ENCODE data around the gene TNFAIP2. TPM values are rescaled to one million over a fixed set of nuclear protein-coding genes. Genes with fewer than 3 reads are reported as not detected.
A peak's percentile ranks its signal among the peaks of the same experiment; 100 is the strongest.

Gene TNFAIP2
- total and polyA plus RNA-seq, 4 donors: 8.9 to 32.0 (median 22.4) TPM

DNA sequence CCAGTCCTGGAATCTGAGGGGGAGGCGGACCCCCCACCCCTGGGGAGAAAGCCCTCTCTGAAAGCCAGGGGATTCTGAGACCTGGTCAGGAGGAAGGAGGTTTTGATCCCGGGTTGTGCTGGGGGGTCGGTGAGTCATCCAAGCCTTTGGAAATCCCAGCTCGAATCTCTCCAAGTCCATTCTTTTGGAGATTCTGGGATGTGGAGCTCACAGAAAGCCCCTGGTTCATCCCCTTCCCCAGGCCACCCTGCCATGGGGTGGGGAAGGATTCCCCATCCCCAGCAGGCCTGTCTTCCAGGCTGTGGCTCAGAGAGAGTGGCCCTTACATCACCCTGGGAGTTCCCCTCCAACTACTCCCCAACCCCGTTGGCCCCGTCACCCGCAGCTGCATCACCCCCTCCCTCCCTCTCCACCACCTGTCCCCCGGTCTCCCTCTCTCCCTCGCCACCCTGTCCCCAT, 14.5 kb upstream of the TNFAIP2 start:
- Histone ChIP-seq H3K9ac (ENCODE audit: low read depth in 1 of 2, low read length in 2 of 2) (no peak overlapping the region), H3K4me1 (ENCODE audit: control insufficient read depth in 4 of 4, insufficient read depth in 4 of 4, low read length in 3 of 4) (peaks cover 36 to 87% (median 62%) of the 10 kb centered on the region in 4 donors)

DNA sequence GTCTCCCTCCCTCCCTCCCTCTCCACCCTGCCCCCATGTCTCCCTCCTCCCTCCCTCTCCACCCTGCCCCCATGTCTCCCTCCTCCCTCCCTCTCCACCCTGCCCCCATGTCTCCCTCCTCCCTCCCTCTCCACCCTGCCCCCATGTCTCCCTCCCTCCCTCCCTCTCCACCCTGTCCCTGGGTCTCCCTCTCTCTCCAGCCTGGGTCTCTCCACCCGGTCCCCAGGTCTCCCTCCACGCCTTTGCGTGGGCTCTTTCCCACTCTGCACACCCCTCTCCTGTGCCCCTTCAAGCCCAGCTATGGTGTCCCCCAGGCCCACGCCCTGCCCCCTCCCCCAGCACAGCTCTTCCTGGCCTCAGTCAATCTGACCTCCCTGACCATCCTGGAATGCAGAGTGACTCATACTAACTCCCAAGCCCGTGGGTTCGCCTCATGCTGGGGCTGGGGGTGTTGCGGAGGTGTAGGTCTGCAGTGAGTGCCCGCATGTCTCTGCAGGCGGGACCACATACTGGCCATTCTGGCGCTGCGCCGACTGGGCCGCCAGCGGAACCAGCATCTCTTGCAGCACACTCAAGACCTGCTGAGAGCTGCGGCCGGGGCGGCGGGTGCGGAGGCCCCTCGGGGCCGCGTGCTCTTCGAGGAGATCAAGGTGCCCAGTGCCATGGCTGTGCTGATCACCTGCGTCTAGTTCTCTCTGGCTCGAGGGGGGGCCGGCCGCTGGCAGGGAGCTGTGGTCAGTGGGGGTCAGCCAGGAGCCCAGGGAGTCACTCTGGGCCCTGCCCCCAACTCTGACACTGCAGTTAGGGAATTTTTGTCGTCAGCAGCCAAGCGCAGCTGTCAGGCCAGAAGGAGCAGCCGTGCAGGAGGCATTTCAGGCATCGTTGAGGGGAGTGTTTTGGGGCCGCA, 13.5 kb upstream of the TNFAIP2 start:
- WGBS: 71% methylated on average over 32 of the region's 32 CpGs

More for the DNA sequence above, 14.5 kb upstream of the TNFAIP2 start:
- Histone ChIP-seq H3K27me3 (ENCODE audit: control insufficient read depth in 4 of 4, insufficient read depth in 4 of 4, low read length in 3 of 4) (no peaks in the 10 kb centered on the region), H3K4me3 (ENCODE audit: low read depth in 1 of 3, low read length in 3 of 3) (no peak overlapping the region), H3K9me3 (ENCODE audit: control insufficient read depth in 4 of 4, low read length in 3 of 4) (no peaks in the 10 kb centered on the region), H3K27ac (ENCODE audit: low read depth in 1 of 2, low read length in 2 of 2) (peak overlapping the region; percentile 23 to 28), H3K36me3 (ENCODE audit: control insufficient read depth in 4 of 4, insufficient read depth in 3 of 4, low read depth in 1 of 4, low read length in 3 of 4) (peaks cover 0 to 3% (median 0%) of the 10 kb centered on the region in 4 donors)
- no peak for TF ChIP-seq SP1 (IDR thresholded peaks at IDR 0.05)
- no peak for TF ChIP-seq GABPA (IDR thresholded peaks at IDR 0.05 in 1 of 2, conservative IDR thresholded peaks at IDR 0.05 in 1 of 2)
- TF ChIP-seq, protein P1, sequence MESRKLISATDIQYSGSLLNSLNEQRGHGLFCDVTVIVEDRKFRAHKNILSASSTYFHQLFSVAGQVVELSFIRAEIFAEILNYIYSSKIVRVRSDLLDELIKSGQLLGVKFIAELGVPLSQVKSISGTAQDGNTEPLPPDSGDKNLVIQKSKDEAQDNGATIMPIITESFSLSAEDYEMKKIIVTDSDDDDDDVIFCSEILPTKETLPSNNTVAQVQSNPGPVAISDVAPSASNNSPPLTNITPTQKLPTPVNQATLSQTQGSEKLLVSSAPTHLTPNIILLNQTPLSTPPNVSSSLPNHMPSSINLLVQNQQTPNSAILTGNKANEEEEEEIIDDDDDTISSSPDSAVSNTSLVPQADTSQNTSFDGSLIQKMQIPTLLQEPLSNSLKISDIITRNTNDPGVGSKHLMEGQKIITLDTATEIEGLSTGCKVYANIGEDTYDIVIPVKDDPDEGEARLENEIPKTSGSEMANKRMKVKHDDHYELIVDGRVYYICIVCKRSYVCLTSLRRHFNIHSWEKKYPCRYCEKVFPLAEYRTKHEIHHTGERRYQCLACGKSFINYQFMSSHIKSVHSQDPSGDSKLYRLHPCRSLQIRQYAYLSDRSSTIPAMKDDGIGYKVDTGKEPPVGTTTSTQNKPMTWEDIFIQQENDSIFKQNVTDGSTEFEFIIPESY (IDR thresholded peaks at IDR 0.05): no peak
- TF ChIP-seq, protein P2, sequence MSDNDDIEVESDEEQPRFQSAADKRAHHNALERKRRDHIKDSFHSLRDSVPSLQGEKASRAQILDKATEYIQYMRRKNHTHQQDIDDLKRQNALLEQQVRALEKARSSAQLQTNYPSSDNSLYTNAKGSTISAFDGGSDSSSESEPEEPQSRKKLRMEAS (IDR thresholded peaks at IDR 0.05): no peak
- DNase-seq (ENCODE audit: low spot score): no peak
- 52% methylated on average over 9 of the region's 9 CpGs for WGBS

DNA sequence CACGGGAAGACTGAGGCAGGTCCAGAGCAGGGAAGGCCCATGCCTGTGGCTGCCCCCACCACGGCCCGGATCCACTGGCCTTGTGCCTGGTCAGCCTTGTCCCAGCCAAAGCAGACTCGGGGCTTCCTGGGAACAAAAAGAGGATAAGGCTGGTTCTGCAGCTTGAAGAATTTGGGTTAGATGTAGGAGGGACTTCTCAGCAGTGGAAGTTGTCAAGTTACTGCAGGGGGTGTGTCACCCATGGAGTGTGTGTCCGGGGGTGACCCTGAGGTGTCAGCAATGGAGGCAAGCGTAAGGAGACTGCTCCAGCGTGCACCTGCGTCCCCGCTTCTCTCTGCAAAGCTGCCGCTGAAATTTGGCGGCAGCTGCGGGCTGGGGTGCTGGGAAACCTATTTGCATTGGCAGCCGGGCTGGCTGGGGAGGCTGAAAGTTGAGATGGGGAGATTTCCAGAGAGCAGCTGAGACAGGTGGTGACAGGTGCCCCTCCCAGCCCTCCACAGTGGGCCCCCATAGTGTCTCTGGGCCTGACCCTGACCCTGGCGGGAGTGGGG, 12.5 kb upstream of the TNFAIP2 start:
- peaks cover 0 to 3% (median 0%) of the 10 kb centered on the region in 4 donors for H3K36me3 ChIP-seq (ENCODE audit: control insufficient read depth in 4 of 4, insufficient read depth in 3 of 4, low read depth in 1 of 4, low read length in 3 of 4)
- 39% methylated on average over 14 of the region's 14 CpGs for WGBS
- no peak for DNase-seq (ENCODE audit: low spot score)
- H3K27me3 ChIP-seq (ENCODE audit: control insufficient read depth in 4 of 4, insufficient read depth in 4 of 4, low read length in 3 of 4): no peaks in the 10 kb centered on the region
- no peaks in the 10 kb centered on the region for H3K9me3 ChIP-seq (ENCODE audit: control insufficient read depth in 4 of 4, low read length in 3 of 4)
- no peak overlapping the region for H3K4me3 ChIP-seq (ENCODE audit: low read depth in 1 of 3, low read length in 3 of 3)
- no peak overlapping the region for H3K9ac ChIP-seq (ENCODE audit: low read depth in 1 of 2, low read length in 2 of 2)
- TF ChIP-seq, protein P3, sequence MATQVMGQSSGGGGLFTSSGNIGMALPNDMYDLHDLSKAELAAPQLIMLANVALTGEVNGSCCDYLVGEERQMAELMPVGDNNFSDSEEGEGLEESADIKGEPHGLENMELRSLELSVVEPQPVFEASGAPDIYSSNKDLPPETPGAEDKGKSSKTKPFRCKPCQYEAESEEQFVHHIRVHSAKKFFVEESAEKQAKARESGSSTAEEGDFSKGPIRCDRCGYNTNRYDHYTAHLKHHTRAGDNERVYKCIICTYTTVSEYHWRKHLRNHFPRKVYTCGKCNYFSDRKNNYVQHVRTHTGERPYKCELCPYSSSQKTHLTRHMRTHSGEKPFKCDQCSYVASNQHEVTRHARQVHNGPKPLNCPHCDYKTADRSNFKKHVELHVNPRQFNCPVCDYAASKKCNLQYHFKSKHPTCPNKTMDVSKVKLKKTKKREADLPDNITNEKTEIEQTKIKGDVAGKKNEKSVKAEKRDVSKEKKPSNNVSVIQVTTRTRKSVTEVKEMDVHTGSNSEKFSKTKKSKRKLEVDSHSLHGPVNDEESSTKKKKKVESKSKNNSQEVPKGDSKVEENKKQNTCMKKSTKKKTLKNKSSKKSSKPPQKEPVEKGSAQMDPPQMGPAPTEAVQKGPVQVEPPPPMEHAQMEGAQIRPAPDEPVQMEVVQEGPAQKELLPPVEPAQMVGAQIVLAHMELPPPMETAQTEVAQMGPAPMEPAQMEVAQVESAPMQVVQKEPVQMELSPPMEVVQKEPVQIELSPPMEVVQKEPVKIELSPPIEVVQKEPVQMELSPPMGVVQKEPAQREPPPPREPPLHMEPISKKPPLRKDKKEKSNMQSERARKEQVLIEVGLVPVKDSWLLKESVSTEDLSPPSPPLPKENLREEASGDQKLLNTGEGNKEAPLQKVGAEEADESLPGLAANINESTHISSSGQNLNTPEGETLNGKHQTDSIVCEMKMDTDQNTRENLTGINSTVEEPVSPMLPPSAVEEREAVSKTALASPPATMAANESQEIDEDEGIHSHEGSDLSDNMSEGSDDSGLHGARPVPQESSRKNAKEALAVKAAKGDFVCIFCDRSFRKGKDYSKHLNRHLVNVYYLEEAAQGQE (IDR thresholded peaks at IDR 0.05): no peak
- TF ChIP-seq RXRA (IDR thresholded peaks at IDR 0.05): no peak
- no peak for TF ChIP-seq EGR1 (IDR thresholded peaks at IDR 0.05; ENCODE audit: low read depth in 2 of 2)
- no peak for TF ChIP-seq RAD21 (IDR thresholded peaks at IDR 0.05)
- TF ChIP-seq, protein P2 (IDR thresholded peaks at IDR 0.05): no peak
- TF ChIP-seq, protein P1 (IDR thresholded peaks at IDR 0.05): no peak
- no peak for TF ChIP-seq SP1 (IDR thresholded peaks at IDR 0.05)
- TF ChIP-seq FOXA1 (IDR thresholded peaks at IDR 0.05): no peak
- TF ChIP-seq, protein P4, sequence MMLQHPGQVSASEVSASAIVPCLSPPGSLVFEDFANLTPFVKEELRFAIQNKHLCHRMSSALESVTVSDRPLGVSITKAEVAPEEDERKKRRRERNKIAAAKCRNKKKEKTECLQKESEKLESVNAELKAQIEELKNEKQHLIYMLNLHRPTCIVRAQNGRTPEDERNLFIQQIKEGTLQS (IDR thresholded peaks at IDR 0.05): no peak
- TF ChIP-seq YY1 (IDR thresholded peaks at IDR 0.05): no peak
- peaks cover 34 to 79% (median 56%) of the 10 kb centered on the region in 4 donors for H3K4me1 ChIP-seq (ENCODE audit: control insufficient read depth in 4 of 4, insufficient read depth in 4 of 4, low read length in 3 of 4)
- peak overlapping the region; percentile 42 to 64 for H3K27ac ChIP-seq (ENCODE audit: low read depth in 1 of 2, low read length in 2 of 2)

More for the DNA sequence above, 13.5 kb upstream of the TNFAIP2 start:
- Histone ChIP-seq H3K9ac (ENCODE audit: low read depth in 1 of 2, low read length in 2 of 2) (no peak overlapping the region), H3K27ac (ENCODE audit: low read depth in 1 of 2, low read length in 2 of 2) (peak overlapping the region; percentile 57 to 65), H3K36me3 (ENCODE audit: control insufficient read depth in 4 of 4, insufficient read depth in 3 of 4, low read depth in 1 of 4, low read length in 3 of 4) (peaks cover 0 to 3% (median 0%) of the 10 kb centered on the region in 4 donors), H3K27me3 (ENCODE audit: control insufficient read depth in 4 of 4, insufficient read depth in 4 of 4, low read length in 3 of 4) (no peaks in the 10 kb centered on the region), H3K4me1 (ENCODE audit: control insufficient read depth in 4 of 4, insufficient read depth in 4 of 4, low read length in 3 of 4) (peaks cover 32 to 85% (median 63%) of the 10 kb centered on the region in 4 donors), H3K9me3 (ENCODE audit: control insufficient read depth in 4 of 4, low read length in 3 of 4) (no peaks in the 10 kb centered on the region), H3K4me3 (ENCODE audit: low read depth in 1 of 3, low read length in 3 of 3) (no peak overlapping the region)
- TF ChIP-seq JUND (IDR thresholded peaks at IDR 0.05) (peak; percentile 10 to 73), FOXA1 (IDR thresholded peaks at IDR 0.05) (no peak)
- DNase-seq (ENCODE audit: low spot score): no peak

Measured in liver (tissue), 9 donors.